A549 (cell line): ENCODE measurements around the gene ARHGAP32.

Experiments used
- CHD2 ChIP-seq: fragments of 150-350 bp; IDR thresholded peaks from 2 replicates; pipeline ENCODE4 v1.6.1; 2014; ENCODE audit warnings: low read length; ENCODE audit not compliant: partially characterized antibody
- CTCF ChIP-seq: fragments of >200 bp; sonication (Bioruptor Twin); formaldehyde crosslinking; IDR thresholded peaks from 3 replicates; pipeline ENCODE4 v1.5.1; 2016
- JUN ChIP-seq, 2 experiments: fragments of >200 bp; sonication (Bioruptor Twin); formaldehyde crosslinking; IDR thresholded peaks; 2 replicates in 1 of 2; 3 replicates in 1 of 2; pipeline ENCODE4 v1.6.1; 2016 to 2017
- MAZ ChIP-seq: fragments of 150-350 bp; IDR thresholded peaks from 2 replicates; pipeline ENCODE4 v1.6.1; 2014; ENCODE audit warnings: antibody characterized with exemption, low read depth, low read length, borderline replicate concordance
- TF ChIP-seq, protein P1 (sequence below): fragments of >200 bp; sonication (Bioruptor Twin); formaldehyde crosslinking; IDR thresholded peaks from 3 replicates; pipeline ENCODE4 v1.6.1; 2016

DNA sequence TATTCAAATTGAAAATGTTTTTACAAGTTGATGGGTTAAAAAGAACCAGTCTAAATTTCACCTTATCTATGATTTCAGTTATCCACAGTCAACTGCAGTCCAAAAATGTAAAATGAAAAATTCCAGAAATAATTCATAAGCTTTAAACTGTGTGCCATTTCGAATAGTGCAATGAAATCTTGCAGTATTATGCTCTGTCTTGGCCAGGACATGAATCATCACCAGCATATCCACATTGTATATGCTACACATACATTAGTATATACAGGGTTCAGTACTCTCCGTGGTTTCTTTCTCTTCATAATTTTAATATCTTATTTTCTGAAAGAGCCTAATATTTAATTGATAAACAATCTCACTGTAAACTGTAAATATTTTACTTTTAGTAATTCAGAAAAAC is 45.9 kb downstream of the ARHGAP32 start:
- TF ChIP-seq CTCF: no peak
- no peak for TF ChIP-seq JUN (IDR thresholded peaks at IDR 0.05)
- no peak for TF ChIP-seq CHD2
- no peak for TF ChIP-seq MAZ
- TF ChIP-seq, protein P1, sequence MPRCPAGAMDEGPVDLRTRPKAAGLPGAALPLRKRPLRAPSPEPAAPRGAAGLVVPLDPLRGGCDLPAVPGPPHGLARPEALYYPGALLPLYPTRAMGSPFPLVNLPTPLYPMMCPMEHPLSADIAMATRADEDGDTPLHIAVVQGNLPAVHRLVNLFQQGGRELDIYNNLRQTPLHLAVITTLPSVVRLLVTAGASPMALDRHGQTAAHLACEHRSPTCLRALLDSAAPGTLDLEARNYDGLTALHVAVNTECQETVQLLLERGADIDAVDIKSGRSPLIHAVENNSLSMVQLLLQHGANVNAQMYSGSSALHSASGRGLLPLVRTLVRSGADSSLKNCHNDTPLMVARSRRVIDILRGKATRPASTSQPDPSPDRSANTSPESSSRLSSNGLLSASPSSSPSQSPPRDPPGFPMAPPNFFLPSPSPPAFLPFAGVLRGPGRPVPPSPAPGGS: no peak
